GM19043 (cell line): ENCODE results near the gene NAV1.
"Not testable (repeated sequence)": the region's sequence is repeated elsewhere in the genome, so short reads cannot be mapped to it uniquely, and the experiment has no call there.

Experiments used
- ATAC-seq: cut with Tn5 transposase; IDR thresholded peaks from one replicate; pipeline ENCODE4 v1.9.1; 2021; ENCODE audit warnings: low read depth; ENCODE audit not compliant: unreplicated experiment

Gene NAV1

DNA sequence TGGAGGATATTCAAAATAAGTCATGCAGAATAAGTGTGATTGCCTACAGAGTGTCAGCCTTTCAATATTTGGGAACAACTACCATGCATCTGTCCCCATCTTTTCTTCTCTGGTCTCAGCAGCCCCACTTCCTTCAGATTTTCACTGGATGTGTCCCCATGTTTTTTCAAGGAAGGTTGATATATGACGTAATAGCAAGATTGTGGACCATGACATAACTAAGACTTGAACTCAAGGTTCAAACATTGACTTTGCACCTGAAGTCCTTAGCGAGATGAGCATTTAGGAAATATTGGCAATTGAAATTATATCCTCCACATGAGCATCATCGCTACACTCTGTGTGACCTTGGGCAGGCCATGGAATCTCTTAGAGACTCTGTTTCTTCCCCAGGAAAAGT, 5.8 kb downstream of the NAV1 start:
- ATAC-seq, result no peak

DNA sequence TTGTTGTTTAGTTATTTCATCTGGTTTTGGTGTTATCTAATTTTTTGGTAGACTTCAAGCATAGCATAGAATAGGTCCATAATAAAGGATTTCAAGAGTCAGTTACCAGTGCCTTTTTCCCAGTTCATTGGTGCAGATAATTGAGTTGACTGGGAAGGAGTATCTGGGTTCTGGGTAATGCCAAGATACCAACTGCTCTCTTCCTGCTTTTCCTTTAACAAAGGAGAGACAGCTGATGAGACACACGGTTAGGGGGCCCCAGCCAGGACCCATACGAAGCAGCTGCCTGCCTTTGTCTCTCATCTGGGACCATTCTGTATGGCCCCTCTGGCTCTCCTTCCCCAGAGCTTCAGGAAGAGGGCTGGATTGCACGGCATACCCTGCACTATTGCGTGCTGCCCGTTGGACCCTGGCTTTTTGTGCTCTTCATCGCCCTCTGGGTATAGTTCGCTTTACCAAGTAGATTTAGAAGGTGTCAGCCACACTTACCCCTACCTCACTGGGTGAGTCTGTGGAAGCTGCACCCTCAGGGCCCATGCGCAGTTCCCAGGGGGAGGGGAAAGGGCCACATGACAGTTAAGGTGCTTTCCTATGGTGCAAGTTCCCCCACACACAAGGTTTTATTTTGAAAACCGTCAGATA, 7.0 kb downstream of the NAV1 start:
- ATAC-seq, result no peak

DNA sequence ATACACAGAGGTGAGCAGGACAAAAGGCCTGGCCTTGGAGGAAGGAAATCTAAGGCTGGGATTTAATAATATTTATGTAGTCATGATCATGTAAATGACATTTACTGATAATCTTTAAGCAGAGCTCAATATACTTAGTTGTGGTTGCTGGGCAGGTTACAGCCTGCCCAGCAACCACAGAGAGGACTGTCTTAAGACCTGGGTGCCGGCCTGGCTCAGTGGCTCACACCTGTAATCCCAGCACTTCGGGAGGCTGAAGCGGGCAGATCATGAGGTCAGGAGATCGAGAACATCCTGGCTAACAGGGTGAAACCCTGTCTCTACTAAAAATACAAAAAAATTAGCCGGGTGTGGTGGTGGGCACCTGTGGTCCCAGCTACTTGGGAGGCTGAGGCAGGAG, 10.6 kb downstream of the NAV1 start:
- ATAC-seq, result not testable (repeated sequence)

DNA sequence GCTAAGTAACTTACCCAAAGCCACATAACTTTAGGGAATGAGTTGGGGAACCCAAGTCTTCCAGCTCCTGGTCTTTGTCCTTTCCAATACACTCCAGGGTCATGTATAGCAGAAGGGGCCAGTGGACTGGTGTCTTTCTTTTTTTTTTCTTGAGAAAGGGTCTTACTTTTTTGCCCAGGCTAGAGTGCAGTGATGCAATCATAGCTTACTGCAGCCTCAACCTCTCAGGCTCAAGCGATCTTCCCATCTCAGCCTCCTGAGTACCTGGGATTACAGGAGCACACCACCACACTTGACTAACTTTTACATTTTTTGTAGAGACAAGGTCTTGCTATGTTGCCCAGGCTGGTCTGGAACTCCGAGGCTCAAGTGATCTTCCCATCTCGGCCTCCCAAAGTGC, 12.2 kb downstream of the NAV1 start:
- no peak for ATAC-seq

DNA sequence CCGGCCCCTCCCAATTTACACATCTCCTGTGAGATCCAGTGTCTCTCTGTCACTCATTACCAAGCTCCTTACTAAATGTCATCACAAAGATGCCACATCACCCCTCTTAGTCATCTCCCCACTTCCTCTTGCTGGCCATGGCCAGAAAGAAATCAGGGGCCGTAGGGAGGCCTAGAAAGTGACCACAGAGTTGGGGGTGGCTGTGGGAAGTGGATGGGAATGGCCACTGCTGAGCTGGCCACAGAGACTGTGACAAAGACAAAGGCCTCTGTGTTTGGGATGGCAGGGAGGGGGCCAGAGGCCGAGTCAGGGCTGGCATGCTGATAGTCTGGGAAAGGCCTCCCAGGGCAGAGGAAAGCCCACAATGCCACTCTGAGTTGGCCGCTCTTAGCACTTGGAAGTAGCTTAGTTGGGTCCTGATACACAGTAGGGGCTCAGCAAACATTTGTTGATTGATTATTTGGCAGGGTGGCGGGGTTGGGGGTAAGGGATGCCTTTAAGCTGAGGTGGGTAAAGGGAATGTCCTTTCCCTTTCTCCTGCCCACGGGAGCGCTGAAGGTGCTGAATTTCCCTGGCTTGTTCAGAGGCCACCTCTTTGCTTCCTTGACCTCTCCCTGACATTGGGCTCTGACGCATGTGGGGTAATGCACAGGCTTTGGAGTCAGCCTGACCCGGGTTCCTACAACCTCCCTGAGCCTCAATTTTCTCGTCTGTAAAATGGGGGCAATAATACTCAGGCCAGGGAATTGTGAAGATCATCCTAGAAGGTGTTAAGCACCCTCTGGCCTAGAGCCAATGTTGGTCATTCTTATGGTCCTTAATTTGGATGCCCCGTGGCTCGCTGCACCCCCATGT, 13.2 kb downstream of the NAV1 start:
- no peak for ATAC-seq

DNA sequence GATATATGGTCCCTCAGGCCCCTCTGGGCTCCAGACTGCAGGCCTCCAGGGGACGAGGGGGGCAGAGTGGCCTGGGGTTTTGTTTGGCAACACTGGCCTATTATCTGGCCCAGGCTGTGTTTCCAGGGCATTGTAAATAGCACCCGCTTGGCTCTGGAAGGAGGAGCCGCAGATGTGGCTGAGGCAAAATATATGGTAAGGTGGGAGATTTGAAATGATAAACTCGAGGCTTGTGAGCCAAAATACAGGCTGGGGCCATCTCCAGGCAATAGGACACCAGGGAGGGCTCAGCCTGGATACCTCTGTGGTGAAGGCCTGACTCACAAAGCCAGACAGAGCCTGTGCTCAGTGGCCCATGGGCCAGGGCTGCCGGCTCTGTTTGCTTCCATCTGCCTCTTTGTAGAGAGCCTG, 14.0 kb downstream of the NAV1 start:
- no peak for ATAC-seq

DNA sequence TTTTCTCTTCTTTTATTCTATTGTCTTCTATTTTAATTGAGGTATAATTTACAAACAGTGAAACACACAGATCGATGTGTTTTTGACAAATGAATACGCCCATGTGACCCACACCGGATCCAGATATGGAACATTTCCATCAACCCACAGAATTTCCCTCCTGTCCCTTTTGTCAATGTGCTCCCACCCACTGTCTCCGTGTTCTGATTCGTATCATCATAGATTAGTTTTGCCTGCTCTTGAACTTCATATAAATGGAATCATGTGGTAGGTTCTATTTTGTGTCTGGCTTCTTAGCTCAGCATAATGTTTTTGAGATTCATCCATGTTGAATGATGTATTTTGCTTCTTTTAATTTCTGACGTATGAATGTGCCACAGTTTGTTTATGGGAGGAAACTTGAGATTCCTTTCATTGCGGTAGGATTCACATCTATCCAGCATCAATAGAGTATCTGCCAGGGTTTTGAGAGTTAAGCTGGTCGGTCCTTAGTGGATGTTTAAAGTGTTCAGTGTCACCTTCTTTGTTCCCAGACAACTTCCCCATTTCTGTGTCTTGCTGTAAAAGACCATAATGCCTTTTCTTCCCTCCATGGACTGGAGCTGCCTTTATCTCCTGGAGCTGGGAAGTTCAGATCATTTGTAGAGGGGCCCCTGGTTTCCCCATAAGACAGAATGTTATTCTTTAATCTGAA, 14.7 kb downstream of the NAV1 start:
- ATAC-seq, result no peak

DNA sequence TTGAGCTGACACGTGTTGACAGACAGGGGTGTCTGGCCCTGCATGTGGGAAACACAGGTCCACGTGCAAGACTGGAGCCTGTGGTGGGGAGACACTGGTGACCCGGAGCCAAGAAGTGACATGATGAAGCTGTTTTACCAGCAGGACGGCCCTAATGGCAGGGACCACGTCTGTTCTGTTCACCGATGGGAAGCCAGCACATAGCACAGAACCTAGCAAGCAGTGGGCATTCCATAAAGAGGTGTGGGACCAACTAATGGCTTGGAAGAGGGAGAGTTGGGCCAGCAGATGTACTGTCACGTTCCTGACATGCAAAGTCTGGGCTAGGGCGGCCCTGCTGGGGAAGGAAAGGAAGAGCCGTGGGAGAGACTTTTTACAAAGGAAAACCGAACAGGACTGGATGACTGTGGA, 15.3 kb downstream of the NAV1 start:
- ATAC-seq, result no peak

DNA sequence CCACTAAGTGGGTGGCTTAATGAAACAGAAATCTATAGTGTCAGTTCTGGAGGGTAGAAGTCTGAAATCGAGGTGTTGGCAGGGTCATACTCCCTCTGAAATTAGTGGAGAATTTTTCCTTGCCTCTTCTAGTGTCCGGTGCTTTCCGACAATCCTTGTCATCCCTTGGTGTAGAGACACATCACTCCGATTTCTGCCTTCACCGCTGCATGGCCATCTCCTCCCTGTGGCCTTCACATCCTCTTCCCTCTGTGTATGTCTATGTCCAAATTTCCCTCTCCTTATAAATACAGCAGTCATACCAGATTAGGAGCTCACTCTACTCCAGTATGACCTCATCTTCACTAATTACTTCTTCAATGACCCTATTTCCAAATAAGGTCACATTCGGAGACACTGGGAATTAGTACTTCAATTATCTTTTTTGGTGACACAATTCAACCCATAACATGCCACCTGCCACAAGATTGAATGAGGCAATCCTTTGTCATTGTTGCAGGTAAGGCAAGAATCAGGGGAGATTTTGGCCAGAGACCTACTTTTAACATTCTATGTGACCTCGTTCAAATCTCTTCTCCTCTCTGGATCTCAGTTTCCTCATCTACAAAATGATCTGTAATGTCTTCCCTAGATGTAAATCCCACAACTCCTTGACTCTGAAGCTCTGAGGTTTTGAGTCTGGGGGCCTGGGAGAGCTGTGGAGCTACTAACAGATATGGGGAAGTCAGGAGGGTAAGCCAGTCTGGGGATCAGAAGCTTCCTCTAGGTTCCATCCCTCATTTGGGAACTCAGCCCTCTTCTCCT, 16.1 kb downstream of the NAV1 start:
- no peak for ATAC-seq

DNA sequence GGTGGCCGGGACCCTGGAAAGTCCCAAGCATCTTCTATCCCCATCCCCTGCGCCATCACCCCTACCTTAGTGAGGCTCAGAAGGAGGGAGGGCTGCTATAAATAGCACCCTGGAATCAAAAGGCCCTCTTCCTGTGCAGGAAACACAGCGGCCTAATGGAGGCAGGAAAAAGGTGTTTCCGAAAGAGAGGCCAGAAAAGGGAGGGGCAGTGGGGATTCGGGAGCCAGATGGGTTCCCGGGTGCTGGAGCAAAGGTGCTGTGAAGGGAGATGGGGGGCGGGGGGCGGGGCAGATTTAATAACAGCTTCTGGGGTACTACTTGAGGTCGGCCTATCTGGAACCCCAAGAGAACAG, 16.6 kb downstream of the NAV1 start:
- ATAC-seq, result no peak

DNA sequence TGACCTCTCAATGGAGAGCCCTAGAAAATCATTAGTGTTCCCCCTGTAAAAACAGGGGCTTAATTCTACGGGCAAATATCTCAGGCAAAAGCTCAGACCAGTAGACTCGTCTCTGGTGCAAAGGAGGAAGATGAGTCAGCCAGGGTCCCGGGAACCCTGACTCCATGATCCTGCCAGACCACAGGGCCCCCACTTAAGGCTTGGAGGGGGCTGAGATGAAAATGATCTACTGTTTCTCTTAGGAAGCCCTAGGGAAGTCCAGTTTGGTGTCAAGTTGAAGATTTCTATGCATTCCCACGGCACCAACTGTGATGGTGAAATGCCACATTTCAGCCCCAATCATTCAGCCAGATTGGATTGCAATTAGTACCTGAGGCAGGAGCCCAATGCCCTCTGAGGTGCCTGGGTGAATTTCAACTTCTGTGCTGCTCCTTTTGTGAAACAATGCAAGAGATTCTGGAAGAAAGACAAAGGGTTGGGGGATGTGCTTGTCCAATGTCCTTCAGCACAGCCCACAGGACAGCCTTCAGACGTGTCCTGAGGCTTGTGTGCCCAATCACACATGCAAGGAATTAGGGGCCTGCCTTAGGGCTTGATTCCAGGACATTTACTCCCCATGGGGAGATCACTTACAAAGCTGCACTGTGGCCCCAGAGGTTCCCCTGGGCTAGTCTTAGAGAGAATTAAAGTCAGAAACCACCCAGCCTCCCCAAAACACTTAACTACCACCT, 18.1 kb downstream of the NAV1 start:
- no peak for ATAC-seq

DNA sequence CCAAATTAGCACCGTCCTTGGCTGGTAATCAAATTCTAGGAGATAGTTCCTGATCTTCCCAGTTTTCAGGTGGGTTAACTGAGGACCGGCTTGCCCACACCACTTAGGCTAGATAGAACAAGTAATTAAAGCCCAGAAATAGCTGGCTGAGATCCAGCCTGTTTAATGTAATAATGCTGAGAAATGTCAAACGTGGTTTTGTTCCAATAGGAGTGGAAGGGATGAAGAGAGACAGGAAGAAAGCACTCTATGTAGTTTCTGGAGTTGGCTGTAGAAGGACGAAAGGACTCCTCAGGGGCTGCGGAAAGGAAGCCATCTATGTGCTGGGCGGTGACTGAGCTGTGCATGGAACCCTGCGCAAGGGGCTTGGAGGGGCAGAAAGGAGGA, 18.6 kb downstream of the NAV1 start:
- ATAC-seq, result no peak

DNA sequence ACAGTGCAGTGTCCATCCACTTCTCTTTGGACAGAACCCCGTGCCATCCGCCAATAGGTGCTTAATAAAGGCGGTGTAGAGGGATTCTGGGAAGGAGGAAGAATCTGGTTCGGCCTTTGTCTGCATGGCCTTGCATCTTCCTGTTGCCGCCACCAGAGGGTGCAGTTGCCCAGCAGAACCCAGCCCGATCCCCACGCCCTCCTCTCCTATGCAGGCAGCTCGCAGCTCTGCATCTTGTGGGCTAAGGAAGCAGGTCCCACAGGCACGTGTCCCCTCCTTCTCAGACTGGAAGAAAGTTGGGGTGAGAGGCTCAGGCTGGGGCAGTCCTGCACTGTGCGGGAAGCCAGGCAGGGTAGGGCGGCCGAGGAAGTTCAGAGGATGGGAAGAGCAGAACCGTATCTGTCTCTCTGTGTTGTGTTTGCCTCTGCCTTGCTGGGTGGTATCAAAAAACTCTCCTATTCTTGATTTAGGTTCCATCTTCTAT, 20.8 kb downstream of the NAV1 start:
- peak; percentile 64 for ATAC-seq

DNA sequence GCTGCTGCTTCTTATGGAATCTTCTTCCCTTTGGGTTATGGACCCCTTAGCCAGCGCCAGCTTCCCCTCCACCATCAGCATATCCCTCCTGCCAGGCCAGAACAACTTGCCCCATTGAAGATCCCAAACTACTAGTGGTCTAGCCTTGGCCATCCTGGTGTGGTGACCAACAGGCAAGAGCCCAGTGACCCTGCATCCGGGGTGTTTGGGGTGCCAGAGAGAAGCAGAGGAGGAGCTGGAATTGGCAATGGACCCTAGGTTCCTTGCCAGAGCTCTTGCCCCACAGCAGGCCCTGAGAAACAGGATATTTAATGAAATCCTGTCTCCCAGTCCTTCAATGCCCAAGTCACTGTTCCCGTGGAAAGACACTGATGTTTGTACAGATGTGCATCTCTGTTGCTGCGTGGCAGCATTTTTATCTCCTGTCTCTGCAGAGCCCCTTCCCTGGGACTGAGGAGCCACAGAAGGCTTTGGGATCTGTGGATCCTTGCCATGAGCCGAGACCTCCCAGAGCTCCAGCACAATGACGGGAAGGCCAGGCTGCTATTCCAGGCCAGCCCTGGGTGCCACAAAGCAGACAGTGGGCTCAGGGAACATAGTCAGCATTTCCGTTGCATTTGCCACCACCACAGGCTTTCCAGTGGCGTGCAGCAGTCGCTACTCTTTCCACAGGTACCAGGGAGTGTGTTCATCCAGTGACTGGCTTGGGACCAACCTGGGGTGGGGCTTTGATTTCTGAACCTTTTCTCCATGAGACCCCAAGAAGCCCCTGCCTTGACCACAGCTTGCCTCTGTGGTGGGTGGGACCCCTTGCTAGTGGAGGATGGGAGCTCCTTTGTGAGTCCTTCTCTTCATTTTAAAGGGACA, 21.6 kb downstream of the NAV1 start:
- ATAC-seq, result no peak

DNA sequence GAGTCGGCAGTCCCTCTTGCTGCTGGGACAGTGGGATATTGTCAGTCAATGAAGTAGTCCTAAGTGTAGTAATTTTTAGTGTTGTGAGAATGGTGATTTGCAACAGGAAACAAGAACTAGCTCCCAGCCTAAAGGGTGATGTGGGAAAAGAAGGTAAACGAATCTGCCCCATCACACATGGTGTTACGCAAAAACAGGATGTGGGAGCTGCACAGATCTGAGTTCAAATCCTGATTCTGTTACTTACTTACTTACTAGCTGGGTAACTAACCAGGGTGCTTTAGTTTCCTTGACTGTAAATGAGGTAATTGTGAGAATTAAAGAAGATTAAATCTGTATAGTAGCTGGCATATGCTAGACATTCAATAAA, 22.3 kb downstream of the NAV1 start:
- ATAC-seq, result no peak

DNA sequence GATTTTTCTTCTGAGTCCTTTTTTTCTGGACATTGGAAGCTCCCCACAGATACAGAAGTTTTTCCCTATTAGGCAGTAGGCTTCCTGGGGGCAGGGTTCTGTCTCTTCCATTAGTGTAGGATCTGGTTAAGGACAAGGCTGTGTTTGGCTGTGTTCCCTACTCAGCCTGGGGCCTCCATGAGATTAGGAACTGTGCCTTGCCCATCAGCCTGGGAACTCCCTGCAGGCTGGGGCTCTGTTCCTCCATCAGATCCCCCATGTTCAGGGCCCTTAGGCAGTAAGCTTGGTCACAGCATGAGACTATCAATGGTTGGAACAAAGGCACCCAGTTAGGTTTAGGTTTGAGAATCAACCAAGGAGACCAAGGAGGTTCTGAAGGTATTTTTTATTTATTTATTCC, 22.7 kb downstream of the NAV1 start:
- no peak for ATAC-seq

DNA sequence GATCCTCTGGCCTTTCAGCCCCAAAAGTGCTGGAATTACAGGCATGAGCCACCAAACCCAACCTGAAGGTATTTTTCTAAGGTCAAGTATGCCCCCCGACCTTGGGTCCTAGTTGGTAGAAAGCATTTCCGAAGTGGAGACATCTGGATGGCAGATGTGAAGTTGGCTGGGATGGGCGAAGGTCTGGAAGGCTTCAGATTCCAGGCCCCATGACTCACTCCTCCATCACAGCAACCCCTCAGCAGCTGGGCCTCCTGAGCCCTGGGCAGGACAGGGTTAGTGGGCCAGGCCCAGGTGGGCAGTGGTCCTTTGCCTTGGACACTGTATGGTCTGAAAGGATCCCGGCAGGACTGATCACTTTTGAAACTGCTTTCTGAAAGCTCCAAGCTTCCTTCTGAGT, 23.3 kb downstream of the NAV1 start:
- no peak for ATAC-seq

DNA sequence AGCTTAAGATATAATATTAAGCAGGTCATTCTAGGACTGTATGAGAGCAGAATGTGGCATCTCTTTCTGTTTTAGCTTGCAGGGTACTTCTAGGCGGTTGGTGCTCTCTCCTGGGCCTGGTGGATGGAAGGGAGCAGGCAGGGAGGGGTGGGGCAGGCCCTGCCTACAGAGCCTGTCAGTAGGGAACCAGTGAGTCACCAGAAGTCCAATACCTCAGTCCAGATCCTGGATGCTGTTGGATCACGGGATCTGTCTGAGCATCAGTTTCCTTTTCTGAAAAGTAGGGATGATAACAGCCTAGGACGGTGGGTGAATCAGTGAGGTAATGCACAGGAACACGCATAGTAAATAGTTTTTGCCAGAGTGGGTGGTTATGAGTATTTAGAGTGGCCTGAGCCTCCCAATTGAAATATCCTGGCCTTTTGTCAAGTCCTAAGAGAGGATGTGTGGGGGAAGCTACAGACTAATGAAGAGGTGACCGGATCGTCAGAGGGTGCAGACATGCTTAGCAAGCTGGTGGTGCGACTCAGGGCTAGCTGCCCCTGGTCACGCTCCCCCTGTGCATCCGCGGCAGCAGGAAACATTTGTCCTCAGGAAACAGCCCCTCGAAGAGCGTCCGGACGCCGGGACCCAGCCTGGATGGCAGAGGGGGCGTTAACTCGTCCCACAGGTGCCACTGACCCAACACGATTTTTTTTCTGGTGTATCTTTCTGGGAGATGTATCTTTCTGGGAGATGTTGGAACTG, 23.9 kb downstream of the NAV1 start:
- ATAC-seq, result no peak

DNA sequence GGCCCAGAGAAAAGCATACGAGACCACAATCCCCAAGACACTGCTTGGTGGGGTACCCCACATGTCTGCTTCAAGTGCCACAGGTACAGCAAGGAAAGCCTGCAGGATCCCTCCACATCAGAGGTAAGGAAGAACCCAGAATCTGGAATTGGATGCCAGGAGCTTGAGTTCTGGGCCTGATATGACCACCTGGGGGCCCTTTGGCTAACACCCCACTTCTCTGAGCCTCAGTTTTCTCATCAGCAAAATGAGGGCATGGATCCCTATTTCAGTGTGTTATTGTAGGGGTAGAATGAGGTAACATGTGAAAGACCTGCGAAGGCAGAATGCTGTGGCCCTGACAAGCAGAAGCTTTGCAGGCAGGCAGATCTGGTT, 24.5 kb downstream of the NAV1 start:
- ATAC-seq, result no peak
